HG03159 (cell line): Measurements from ENCODE around the gene RFLNA.

Experiments used
- ATAC-seq: cut with Tn5 transposase; IDR thresholded peaks from one replicate; pipeline ENCODE4 v1.9.1; 2021; ENCODE audit warnings: mild to moderate bottlenecking, moderate library complexity; ENCODE audit not compliant: unreplicated experiment

Gene RFLNA

GRCh38 chr12:124294780-124295341 is at the start of gene RFLNA:
Gene RFLNA, plus strand, starts transcription at chr12:124295093. Its CDS starts 337 bp downstream, at chr12:124295430.
- ATAC-seq: no peak

- ATAC-seq: no peak
These were observed 47.6 kb upstream of the RFLNA start for GRCh38 chr12:124247331-124247730.

DNA sequence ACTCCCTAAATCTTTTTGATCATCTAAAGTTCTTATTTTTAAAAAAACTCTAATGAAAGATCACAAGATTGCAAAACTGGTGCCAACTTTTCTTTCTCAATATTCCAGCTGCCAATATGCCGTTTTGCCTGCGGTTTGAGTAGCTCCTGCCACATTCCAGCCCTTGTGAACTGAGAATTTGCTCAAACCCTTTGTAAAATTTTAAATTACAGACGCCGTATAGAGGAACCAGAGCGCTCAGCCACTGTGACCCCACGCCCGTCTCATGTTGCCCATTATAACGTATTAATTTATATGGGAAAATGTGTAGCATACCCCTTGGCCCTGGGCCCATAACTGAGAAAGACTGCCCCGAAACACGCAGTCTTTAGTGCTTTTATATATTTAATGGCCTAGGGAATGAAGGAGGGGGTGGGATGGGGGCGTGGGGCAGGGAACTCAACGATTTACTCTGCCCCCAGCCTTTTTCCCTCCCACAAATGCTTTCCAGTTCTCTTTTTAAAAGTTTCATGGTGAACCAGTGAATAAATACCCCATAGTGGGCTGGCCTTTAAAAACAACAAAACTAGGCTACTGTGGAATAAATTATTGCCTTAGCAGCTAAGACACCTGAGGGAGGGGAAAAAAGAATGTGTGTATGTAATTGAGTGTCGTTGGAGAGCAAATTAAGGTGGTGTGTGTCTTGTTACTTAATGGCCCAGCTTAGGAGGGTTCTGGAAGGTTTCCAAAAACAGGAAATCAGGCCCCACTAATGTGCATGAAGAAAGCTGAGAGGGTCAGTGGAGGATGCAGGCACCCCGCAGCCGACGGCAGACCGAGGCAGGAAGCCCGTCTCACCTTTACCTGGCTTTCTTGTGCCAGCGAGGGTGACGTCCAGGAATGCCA is 45.7 kb upstream of the RFLNA start:
- no peak for ATAC-seq

GRCh38 chr12:124251186-124251585 is 43.7 kb upstream of the RFLNA start:
- no peak for ATAC-seq

DNA sequence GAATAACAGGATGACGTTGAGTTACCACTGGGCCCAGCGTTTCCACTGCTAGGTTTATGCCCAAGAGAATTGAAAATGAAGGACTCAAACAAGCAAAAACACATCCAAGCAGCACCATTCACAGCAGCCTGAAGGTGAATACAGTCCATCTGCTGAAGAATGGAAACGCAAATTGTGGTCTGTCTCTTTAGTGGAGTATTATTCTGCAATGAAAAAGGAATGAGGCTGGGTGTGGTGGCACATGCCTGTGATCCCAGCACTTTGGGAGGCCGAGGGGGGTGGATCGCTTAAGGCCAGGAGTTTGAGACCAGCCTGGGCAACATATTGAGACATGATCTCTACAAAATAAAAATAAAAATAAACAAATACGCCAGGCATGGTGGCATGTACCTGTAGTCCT is 41.9 kb upstream of the RFLNA start:
- ATAC-seq: no peak

DNA sequence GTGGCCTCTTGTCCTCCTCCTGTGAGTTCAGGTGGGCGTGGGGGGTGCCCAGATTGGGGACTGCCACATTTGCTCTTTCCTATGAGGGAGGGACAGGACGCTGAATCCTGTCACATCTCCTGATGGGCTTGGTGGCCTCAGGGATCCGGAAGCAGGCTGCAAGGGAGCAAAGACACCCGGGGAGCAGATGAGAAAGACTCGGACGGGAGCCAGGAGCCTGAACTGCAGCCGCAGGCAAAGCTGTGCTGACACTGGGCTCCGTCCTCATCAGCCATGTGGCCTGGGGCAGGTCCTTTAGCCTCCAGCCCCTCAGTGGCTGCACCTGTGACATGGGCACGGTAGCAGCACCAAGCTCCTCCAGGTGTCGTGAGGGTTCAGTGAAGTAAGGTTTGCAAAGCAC is 40.8 kb upstream of the RFLNA start:
- no peak for ATAC-seq

- no peak for ATAC-seq
These were observed 35.5 kb upstream of the RFLNA start for GRCh38 chr12:124259154-124260066.

- ATAC-seq: no peak
These were observed 33.0 kb upstream of the RFLNA start for GRCh38 chr12:124261885-124262284.

- no peak for ATAC-seq
These were observed 30.7 kb upstream of the RFLNA start for GRCh38 chr12:124264089-124264795.

- no peak for ATAC-seq
These were observed 30.0 kb upstream of the RFLNA start for GRCh38 chr12:124264879-124265278.

DNA sequence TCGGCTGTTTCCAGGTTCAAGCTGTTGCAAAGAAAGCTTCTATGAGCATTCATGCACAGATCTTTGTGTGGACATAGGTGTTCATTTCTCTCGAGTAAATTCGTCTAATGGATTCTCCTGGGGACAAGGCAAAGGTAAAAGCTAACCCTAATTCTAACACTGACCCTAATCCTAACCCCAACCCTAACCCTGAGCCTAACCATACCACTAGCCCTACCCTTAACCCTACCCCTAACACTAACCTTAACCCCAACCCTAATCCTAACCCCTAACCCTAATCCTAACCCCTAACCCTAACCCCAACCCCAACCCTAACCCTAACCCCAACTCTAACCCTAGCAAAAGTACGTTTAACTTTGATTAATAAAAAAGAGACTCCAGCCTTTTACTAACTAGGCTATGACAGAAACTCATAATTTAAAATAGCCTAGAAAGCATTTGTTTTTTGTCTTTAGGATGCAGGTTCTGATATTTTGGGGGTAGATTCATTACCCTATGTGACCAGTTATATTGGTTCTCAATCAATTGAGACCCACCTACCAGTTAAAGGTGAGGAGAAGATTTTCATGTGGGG is 27.6 kb upstream of the RFLNA start:
- no peak for ATAC-seq

DNA sequence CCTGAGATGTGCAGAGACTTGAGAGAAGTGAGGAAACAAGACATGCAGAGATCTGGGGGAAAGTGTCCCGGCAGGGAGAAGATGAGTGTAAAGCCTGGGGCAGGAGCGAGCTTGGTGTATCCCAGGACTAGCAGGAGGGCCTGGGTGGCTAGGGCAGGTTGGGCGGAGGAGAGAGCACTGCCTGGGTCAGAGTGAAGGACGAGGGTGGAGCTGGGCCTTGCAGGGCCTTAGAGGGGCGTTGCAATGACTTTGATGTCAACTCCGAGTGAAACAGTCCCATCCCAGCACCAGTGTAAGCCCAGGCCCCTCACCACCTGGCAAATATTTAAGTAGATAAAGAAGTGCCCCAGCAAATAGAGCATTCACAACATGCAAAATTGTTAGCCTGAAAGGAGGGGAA is 24.2 kb upstream of the RFLNA start:
- ATAC-seq: no peak

GRCh38 chr12:124273630-124274029 is 21.3 kb upstream of the RFLNA start:
- no peak for ATAC-seq

DNA sequence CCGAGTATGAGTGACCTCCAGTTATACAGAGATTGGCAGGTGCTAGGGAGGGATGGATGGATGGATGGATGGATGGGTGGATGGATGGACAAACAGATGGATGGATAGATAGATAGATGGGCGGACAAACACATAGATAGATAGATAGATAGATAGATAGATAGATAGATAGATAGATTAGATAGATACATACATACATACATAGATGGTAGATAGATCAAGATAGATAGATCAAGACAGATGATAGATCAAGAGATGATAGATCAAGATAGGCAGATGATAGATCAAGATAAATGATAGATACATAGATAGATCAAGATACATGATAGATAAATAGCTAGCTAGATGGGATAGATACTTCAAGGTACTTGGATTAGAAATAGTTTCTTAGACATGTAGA is 18.6 kb upstream of the RFLNA start:
- ATAC-seq: no peak

- ATAC-seq: no peak
These were observed 17.3 kb upstream of the RFLNA start for GRCh38 chr12:124277394-124278241.

DNA sequence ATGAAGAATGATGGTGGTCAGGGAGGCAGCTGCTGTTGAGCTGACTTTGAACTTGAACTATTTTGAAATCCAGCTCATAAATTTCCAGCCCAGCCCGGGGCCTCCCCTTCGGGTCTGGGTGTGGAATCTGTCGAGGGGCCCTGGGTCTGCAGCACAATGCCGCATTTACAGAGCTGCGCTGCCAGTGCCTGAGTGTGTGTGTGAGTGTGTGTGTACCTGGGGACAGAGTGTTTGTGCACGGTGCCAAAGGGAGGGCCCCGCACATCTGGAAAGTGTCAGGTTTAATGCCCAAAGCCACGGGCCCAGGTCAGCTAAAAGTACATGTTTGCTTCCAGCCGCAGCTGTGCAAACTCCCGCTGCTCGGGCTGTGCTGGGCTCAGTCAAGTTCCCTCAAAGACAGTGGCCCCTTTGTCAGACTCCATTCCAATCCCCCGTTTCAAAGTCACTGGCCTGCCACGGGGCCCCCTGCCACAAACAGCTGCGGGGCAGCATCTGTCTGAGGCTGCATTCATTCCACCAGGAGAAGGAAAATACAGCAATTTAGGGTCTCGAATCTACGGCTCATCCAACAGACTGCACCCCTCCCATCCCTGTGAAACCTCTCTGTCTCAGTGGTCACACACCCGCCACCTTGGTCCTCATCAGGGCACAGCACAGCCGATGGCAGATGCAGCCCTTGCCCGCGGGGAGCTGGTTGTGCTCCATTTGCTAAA is 16.3 kb upstream of the RFLNA start:
- ATAC-seq: no peak

DNA sequence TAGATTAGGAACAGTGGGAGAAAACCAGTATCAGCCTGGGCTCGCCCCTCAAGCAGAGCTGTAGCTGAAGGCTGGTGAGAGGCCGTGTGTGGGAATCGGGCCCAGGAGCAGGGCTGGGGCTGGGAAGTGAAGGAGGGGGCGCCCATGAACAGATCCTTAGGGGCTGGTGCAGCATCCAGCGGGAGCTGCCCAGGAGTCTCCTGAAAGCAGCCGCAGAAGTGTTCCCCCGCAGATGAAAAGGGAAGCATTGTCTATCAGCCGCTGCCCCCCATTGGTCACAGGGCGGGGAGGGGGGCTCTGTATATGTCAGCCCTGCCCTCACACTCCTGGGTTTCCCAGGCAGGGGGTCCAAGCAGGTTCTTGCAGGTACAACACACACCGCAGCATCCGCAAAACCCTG is 15.6 kb upstream of the RFLNA start:
- ATAC-seq: no peak

DNA sequence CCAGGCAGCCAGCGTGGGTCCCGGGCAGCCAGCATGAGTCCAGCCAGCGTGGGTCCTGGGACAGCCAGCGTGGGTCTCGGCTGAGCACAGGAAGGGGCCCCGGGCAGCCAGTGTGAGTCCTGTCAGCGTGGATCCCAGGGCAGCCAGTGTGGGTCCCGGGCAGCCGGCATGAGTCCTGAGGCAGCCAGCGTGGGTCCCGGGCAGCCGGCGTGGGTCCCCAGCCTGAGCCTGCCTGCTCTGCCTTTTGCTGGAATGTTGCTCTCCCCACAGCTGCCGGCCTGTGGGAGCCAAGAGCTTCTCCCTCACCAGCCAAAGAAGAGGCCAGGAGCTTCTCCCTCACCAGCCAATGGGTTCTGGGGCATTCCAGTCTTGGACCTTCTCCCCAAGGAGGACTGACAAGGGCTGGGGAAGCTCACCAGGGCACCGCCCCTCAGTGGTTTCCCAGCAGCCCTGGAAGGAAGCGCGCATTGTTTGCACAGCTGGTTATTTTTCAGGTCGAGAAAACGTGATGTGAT is 15.0 kb upstream of the RFLNA start:
- ATAC-seq: no peak

GRCh38 chr12:124281309-124281708 is 13.6 kb upstream of the RFLNA start:
- no peak for ATAC-seq
